Right ventricle myocardium inferior (tissue), 1 donor: ENCODE data around the gene RFX3. TPM values are rescaled to one million over a fixed set of nuclear protein-coding genes. Genes with fewer than 3 reads are reported as not detected.

ENCODE experiments used
- ATAC-seq: fragments of 200-7000 bp; cut with Tn5 transposase; one replicate; pipeline ENCODE4 v1.9.1; 2020; ENCODE audit warnings: mild to moderate bottlenecking, moderate library complexity
- DNase-seq: peaks from one replicate; pipeline ENCODE4 v3.0.0; 2021; ENCODE audit errors: missing footprints
- intact Hi-C: fragments of 100-400 bp; cut with DNase I; formaldehyde crosslinking; loops from one replicate; pipeline ENCODE4 v1.11.0; 2022
- total RNA-seq: library from RNA; stranded (reverse); fragmentation: NEBNext Ultra II Directional; extraction: Animal tissue kit (Norgen Biotek cat#: 25700); gene quantifications from one replicate; pipeline ENCODE4 v1.2.1, GENCODE V29; 2021
- donor health status: DM: no; HTN: yes; CAD: no; lungs with severe emphysema.

The RFX3 gene
- total RNA-seq, 1 donor from 2014 or later, result 3.7 TPM

DNA sequence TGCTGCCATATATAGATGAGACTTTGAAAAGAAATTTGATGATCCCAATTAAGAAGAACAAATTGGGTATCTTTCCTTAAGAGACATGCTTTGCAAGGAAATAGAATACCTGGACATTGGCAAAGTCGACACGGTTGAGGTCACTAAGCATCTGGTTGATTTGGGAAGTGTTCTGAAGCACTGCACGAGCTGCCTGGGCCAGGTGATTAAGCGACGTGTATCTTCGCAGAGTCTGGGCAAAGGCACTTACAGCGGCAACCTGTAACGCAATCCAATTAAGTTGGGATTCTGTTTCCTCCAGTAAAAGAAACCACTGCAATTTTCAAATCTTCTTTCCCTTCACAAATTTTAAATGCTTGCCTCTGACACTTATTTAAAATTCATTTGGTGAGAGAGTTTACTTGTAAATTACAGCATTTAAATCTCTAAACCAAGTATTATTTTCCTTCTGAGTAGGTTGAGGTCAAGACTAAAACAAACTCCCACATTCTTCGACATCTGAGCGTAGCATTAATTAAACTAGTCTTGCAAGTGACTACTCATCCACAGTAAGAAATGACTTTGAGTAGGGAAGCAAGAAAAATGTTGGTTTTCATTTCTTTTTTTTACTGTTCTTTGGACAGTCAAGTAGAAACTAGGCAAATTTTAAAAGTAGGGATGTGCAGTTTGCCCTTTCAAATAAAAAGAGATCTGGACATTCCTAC lies 262.8 kb downstream of the RFX3 start:
- intact Hi-C loops, result no loop called here
- DNase-seq (no peak), ATAC-seq (no peak)

GRCh38 chr9:3261484-3261883 lies 264.3 kb downstream of the RFX3 start:
- DNase-seq (no peak), ATAC-seq (no peak)
- intact Hi-C loops, result no loop called here

GRCh38 chr9:3256571-3257330 lies 269.1 kb downstream of the RFX3 start:
- ATAC-seq (no peak), DNase-seq (no peak)
- intact Hi-C loops, result no loop called here

GRCh38 chr9:3251309-3251708 lies 274.5 kb downstream of the RFX3 start:
- DNase-seq (no peak), ATAC-seq (no peak)
- intact Hi-C loops, result no loop called here

DNA sequence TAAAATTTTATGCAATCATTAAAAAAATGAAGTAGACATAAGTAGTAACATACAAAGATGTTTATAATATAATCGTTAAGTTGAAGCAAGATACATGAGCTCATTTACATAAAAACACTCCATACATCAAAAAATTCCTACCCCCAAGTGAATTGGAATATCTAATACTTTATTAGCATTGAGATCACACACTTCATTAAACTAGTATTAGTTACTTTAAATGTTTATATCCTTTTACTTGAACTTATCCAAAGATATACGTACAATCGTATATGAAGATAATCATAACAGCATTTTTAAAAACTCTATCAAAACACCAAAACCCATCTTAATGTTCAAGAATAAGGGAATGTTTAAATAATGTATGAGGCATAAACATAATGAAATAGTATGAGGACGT lies 275.1 kb downstream of the RFX3 start:
- no peak for ATAC-seq
- intact Hi-C loops, result no loop called here
- no peak for DNase-seq

DNA sequence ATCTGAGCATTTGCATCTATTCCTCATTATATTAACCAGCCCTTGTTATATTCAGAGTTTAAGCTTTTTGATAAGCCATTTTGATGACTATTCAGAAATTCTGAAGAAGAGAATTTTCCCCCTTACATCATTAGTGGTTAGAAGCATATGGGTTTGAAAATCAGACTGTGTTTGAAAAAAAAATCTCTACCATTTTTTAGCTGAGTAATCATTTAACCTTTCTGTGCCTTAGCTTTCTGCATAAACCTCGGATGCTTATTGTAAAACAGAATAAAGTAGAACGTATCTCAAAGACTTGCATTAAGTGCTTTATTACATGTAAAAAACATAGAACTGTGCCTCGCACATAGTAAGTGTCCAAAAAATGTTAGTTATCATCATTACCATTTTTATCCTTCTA lies 278.6 kb downstream of the RFX3 start:
- no peak for DNase-seq
- no peak for ATAC-seq
- intact Hi-C loops, result no loop called here

DNA sequence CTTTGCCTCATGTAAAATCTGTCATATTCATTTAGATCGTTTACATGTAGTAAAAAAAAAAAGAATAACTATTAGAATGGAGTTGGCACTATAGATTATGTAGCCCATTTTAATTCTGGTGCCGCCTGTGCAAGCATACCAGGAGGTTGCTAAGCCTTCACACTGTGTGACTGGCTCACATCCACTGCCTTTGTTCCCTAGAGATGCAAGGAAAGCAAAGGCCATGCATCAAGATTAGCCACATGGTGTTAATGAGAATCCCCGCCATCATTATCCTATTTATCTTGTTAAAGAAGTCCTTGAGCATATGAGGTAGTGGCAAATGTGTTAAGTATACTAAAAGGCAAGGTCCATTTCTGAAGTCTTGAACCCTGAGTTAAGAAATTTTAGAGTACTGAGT lies 279.6 kb downstream of the RFX3 start:
- ATAC-seq, result no peak
- intact Hi-C loops, result no loop called here
- DNase-seq, result no peak

- intact Hi-C loops, result loop anchor here (5.0 kb wide), 2 partner anchors 197 to 1132 kb away; no protein-coding TSS in a partner anchor
- DNase-seq, result no peak
- ATAC-seq, result no peak
Observed at GRCh38 chr9:3244963-3245653, 280.7 kb downstream of the RFX3 start.

- no peak for ATAC-seq
- intact Hi-C loops, result loop anchor here (5.0 kb wide), 2 partner anchors 199 to 1134 kb away; no protein-coding TSS in a partner anchor
- no peak for DNase-seq
Observed at GRCh38 chr9:3243683-3244082, 282.1 kb downstream of the RFX3 start.

DNA sequence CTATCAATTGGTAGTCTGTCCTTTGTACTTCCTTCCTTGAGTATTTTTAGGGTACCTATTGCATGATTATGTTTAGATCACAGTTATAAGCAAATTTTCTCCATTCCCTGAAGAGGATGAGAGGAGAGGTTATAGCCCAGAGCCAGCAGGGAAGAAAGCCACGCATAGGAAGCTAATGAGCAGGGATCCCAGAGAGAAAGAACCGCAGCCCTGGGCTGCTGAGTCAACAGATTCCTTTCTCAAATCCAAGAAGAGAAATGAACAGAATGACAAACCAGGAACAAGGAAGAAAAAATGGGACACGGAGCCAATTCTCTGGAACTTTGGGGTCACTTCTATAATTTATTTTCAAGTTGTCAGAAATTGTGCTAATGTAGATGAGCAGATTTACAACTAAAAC lies 284.5 kb downstream of the RFX3 start:
- intact Hi-C loops, result loop anchor here (5.0 kb wide), 2 partner anchors 201 to 1136 kb away; no protein-coding TSS in a partner anchor
- ATAC-seq, result no peak

GRCh38 chr9:3240656-3241268 lies 285.0 kb downstream of the RFX3 start:
- peak; percentile 79 for ATAC-seq
- intact Hi-C loops, result loop anchor here (5.0 kb wide), 2 partner anchors 202 to 1137 kb away; no protein-coding TSS in a partner anchor
- DNase-seq, result peak; percentile 81

More for the DNA sequence above, 284.5 kb downstream of the RFX3 start:
- no peak for DNase-seq

DNA sequence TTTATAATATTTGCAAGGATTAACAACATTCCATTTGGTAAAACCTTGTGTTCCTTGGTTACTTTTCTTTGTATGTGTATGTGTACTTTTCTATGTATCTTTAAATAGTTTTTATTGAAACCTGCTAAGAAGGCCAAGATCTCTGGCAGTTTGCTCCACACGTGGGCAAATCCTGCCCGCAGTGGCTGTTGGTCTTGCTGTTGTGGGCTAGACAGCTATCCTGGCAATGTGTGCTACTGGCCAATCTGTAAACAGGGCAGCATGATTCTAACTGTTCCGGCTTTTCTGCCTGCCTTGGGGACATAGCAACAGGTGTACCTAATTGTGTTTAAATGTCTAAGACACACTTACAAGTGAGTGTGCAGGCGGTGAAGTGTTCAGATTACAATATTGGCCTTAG lies 286.6 kb downstream of the RFX3 start:
- DNase-seq (no peak), ATAC-seq (no peak)
- intact Hi-C loops, result no loop called here

- no peak for ATAC-seq
- DNase-seq, result no peak
Observed at GRCh38 chr9:3238236-3238635, 287.6 kb downstream of the RFX3 start.

GRCh38 chr9:3237121-3237520 lies 288.7 kb downstream of the RFX3 start:
- intact Hi-C loops, result no loop called here
- DNase-seq (no peak), ATAC-seq (no peak)

More at GRCh38 chr9:3238236-3238635, 287.6 kb downstream of the RFX3 start:
- intact Hi-C loops, result no loop called here

DNA sequence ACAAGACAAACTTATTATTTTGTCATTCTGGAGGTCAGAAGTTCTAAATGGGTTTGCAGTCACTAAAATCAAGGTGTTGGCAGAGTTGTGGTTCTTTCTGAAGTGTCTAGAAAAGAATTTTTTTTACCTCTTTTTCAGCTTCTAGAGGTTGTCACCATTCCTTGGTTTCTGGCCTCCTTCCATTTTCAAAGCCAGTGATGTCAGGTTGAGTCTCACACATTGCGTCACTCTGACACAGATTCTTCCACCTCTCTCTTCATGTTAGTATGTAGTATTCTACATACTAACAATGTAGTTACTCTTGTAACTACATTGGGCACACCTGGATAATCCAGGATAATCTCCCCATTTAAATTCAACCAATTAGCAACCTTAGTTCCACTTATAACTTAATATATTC lies 290.3 kb downstream of the RFX3 start:
- intact Hi-C loops, result no loop called here
- DNase-seq (no peak), ATAC-seq (no peak)

DNA sequence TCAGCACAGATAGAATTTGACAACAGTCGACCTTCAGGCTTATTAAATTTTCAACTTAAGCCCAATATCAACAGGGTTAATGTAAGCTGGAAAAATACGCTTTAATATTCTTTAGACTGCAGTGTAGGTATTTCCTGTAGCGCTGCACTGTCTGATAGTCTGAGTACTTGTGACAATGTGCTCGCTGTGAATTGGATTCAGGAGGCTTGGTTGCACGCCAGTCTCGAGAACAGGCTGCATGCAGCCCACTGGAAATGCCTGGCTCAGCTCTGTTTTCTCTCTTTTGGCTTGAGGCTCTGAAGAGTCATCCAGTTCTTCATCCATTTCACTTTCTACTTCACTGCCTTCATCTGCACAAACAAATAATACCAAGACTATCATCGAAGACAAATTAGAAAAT lies 300.9 kb downstream of the RFX3 start:
- ATAC-seq, result peak; percentile 28
- intact Hi-C loops, result no loop called here
- no peak for DNase-seq

DNA sequence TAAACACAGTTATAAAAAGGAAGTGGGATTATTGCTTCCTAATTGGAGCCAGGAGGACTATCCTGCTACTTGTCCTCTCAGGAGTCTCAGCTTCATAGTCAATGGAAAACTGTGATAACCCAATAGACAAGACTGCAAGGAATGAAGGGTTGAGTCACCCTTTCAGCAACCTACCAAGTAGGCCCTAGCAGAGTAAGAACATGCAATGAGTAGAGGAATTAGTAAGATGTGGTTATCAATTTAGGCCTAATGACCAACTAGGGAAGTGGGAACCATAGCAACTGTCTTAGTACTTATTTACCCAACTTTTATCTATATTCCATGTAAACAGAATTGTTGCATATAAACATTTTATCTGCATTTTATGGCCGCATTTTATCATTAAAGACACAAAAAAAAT lies 310.1 kb downstream of the RFX3 start:
- no peak for ATAC-seq

DNA sequence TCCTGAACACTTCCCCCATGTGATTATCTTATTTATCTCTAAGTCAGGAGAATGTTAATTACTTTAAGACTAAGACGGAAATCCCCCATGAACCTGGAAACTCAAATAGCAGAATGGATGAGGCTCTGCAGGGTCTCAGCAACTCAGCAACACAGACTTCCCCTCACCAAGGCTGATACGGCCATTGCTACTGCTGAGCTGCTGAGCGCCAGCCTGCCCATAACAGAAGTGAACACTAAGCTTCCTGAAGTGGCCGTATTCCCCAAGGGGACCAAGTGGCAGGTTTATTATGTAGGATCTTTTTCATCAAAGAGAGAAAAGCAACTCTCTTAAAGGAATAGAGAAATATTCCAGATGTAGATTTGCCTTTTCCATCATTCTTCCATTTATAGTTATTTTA lies 311.1 kb downstream of the RFX3 start:
- no peak for ATAC-seq
- intact Hi-C loops, result no loop called here
- DNase-seq, result no peak

More for the DNA sequence above, 310.1 kb downstream of the RFX3 start:
- intact Hi-C loops, result no loop called here
- DNase-seq, result no peak

DNA sequence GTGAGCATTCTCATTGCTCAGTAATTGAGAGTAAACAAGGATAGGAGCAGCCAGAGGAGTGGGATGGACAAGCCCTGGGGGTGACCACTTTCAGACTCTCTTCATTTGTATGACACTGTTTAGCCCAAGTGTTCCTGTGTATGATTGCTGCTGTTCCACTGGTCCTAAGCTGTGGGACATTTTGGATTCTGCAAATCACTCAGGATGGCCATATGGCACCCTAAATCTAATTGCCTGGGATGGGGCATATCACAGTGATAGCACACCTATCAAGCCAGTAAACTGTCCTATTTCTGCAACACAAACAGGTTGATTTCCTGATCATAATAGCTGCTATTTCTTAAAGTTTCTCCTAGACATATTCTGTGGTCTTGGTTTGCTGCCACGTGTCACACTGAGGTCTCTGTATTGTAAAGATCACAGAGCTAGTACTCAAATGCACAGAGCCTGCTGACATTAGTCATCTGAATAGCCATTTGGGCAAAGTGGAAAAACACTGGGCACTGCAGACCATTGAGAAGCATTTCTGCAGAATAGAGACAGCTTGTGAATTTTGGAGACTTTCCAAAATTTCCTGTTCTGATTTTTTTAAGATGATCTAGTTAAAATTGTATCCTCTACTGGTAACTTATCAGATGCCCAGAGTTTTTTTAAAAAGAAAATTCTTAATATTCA lies 320.2 kb downstream of the RFX3 start:
- intact Hi-C loops, result no loop called here
- no peak for ATAC-seq
- no peak for DNase-seq
